Embryonic facial prominence (tissue), 1 donor: ENCODE data around the gene ASB3.
"Not testable (repeated sequence)": the region's sequence is repeated elsewhere in the genome, so short reads cannot be mapped to it uniquely, and the experiment has no call there.

ENCODE experiments used
- DNase-seq: peaks from one replicate; pipeline ENCODE4 v3.0.0-alpha.2; 2016; ENCODE audit errors: extremely low spot score

ASB3 gene, protein sequence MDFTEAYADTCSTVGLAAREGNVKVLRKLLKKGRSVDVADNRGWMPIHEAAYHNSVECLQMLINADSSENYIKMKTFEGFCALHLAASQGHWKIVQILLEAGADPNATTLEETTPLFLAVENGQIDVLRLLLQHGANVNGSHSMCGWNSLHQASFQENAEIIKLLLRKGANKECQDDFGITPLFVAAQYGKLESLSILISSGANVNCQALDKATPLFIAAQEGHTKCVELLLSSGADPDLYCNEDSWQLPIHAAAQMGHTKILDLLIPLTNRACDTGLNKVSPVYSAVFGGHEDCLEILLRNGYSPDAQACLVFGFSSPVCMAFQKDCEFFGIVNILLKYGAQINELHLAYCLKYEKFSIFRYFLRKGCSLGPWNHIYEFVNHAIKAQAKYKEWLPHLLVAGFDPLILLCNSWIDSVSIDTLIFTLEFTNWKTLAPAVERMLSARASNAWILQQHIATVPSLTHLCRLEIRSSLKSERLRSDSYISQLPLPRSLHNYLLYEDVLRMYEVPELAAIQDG

DNA sequence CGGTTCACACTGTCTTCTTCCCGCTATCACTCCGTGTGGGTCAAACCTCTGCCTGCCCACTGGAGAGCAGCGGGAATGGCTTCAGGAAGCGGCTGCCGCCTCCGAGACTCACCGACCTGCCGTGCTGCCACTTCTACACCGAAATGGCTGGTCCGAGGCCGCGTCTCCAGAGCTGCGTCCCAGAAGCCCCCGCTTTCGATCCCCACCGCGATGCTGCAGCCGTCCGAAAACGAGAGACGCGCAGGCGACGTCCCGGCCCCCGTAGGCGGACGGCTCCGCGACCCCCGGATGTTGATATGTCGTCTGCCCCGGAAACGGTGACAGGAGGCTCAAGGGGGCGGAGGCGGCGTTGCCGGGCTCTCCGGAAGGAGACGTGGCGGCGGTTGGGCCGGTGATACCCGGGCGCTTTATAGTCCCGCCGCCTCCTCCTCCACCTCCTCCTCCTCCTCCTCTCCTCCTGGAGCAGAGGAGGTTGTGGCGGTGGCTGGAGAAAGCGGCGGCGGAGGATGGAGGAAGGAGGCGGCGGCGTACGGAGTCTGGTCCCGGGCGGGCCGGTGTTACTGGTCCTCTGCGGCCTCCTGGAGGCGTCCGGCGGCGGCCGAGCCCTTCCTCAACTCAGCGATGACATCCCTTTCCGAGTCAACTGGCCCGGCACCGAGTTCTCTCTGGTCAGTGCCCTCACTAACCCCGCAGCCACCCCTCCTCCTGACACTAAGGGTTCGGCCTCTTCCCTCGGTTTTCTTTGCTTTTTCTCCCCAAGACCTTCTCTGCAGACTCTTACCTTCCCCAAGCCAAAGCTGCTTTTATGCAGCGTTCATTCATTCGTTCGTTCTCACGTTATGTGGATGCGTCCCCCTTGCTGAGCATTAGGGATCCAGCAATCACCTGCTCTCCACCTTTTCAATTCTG, at the start of gene ASB3, which contains the start of gene ERLEC1:
Gene ASB3, minus strand, starts transcription at position 249 of the 909 bp plus-strand sequence. CDS start 21,381 bp downstream, outside the sequence.
Gene ERLEC1, plus strand, starts transcription at position 340 of the 909 bp plus-strand sequence. Its CDS starts 167 bp downstream, at position 507.
- peak; percentile 86 for DNase-seq

DNA sequence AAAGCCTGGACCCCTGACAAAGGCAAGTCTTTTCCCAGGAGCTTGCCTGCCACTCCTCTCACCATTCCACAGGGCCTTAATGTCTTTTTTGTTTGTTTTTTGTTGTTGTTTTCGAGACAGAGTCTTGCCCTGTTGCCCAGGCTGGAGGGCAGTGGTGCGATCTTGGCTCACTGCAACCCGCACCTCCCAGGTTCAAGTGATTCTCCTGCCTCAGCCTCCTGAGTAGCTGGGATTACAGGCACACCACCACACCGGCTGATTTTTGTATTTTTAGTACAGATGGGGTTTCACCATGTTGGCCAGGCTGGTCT, 43.2 kb upstream of the ASB3 start:
- DNase-seq = not testable (repeated sequence)

GRCh38 chr2:53829273-53829979, 42.7 kb upstream of the ASB3 start:
- no peak for DNase-seq

DNA sequence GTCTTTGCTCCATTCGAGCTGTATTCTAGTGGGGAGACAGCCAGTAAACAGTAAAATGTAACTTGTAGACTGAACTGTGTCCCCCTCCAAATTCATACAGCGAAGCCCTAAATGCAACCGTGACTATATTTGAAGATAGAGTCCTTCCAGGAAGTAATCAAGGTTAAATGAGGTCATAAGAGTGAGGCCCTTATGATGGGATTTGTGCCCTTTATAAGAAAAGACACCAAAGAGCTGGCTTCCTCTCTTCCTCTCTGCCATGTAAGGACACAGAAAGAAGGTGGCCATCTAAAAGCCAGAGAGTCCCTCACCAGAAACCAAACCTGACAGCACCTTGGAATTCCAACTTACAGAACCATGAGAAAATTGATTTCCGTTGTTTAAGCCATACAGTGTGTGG, 41.6 kb upstream of the ASB3 start:
- DNase-seq = no peak

DNA sequence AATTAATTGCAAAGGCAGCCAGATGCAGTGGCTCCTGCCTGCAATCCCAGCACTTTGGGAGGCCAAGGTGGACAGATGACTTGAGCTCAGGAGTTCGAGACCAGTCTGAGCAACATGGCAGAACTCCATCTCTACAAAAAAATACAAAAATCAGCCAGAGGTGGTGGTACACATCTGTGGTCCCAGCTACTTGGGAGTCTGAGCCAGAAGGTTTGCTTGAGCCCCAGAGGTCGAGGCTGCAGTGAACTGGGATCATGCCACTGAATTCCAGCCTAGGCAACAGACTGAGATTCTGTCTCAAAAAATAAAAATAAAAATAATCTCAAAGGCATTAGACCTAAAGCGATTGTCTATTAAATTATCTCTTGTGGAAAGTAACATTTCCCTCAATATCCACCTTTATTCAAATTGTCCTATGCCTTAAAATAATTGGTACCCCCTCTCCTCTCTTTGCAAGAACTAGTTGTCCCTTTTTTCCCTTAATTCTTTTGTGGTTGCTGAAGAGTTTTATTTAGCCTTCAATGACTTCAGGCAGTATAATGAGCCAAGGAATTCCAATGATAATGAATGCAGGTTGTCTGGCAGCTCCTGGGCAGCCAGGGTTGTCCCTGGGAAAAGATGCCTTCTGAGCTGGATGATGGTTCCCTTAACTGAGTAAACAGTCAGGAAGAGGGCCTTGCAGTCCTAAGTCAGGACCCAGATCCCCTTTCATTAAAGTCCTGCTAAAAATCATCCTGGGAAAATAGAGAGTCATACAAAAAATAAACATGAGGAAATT, 40.8 kb upstream of the ASB3 start:
- DNase-seq = no peak

DNA sequence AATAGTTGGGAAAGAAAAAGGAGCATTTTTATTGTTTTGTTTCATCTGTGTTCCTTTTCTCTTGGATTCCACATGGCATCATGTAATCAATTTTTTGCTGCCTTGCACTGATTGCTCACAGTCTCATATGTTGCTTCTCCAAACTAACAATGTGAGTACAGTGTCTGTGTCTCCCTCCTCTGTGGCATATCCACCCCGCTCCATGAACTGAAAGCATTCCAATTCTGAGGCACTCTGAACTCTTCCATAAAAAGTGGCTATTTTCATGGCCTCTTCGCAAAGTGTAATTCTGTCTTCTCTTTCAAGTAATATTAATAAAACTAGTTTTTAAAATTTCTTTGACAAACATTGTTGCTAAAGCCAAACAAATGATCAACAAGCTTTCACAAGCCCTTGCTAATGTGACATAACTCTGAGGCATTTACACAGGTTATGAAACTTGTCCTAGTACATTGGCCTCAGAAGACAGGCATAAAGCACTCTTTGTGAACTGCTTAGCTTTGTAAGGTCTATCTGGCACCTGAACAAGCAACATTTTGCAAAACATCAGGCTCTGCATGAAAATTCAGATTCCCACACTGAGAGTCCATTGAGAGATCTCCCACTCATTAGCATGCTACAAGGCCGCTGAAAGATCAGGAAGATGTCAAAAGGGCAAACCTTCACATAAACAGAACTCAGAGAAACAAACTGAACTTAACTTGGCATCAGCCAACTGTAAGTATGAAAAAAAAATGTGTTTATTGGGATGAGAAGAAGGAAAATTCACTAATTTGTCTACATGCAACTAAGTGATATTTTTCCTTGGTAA, 40.0 kb upstream of the ASB3 start:
- DNase-seq = no peak

DNA sequence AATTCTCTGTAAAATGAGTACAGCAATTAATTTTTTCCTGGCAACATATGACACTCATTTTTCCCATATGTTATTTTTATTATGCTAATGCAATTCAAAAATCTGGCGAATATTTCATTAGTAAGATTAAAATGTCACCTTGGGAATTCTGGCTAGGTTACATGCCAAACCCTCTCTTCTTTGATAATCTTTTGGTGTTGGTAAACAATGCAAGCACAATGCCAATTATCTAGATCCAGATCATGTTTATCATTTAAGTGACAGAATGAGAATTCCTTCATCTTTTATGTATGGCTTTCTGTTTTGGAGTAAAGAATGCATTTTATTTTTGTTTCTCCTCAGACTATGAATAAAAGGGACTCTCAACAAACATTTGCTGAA, 39.3 kb upstream of the ASB3 start:
- DNase-seq = no peak

DNA sequence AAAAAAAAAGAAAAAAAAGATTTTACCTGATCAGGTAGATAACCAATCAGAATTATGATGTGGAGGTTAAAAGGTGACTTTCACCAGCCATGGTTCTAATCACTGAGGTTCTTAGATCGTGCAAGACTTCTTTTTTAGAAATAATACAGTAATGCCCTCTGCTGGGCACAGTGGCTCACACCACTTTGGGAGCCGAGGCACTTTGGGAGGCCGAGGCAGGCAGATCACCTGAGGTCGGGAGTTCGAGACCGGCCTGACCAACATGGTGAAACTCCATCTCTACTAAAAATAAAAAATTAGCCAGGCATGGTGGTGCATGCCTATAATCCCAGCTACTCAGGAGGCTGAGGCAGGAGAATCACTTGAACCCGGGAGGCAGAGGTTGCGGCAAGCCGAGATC, 36.9 kb upstream of the ASB3 start:
- DNase-seq = not testable (repeated sequence)

GRCh38 chr2:53821810-53822209, 35.1 kb upstream of the ASB3 start:
- DNase-seq = no peak

- DNase-seq = no peak
Measured at GRCh38 chr2:53820711-53821110, 34.0 kb upstream of the ASB3 start.

DNA sequence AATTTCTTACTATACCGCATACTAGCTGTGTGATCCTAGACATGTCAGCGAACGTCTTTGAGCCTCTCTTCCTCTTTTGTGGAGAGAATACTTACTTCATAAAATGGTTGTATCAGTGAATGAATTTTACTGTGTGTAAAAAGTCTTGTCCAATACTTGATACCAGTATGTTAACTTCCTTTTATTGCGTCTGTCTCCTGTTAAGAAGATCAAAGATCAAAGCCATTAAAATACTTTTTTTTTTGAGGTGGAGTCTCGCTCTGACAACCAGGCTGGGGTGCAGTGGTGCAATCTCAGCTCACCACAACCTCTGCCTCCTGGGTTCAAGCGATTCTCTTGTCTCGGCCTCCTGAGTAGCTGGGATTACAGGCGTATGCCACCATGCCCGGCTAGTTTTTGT, 33.3 kb upstream of the ASB3 start:
- no peak for DNase-seq

GRCh38 chr2:53819634-53820033, 32.9 kb upstream of the ASB3 start:
- DNase-seq = no peak

- DNase-seq = no peak
Measured at GRCh38 chr2:53818854-53819435, 32.2 kb upstream of the ASB3 start.

DNA sequence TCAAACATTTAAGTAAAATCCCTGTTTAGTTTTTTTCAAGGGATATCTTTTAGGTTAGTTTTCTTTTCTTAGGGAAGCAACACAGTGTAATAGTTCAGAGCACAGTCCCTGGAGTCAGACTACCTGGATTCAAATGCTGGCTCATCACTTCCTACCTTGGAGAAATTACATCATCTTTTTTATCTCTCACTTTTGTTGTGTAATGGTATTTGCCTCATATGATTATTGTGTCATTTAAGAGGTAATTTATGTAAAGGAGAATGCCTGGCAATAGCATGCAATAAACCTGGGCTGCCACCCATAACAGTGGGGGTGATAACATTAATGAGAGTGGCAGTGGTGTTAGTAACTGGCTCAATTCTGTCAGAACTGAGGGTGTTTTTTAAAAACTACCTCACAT, 26.4 kb upstream of the ASB3 start:
- DNase-seq = no peak

DNA sequence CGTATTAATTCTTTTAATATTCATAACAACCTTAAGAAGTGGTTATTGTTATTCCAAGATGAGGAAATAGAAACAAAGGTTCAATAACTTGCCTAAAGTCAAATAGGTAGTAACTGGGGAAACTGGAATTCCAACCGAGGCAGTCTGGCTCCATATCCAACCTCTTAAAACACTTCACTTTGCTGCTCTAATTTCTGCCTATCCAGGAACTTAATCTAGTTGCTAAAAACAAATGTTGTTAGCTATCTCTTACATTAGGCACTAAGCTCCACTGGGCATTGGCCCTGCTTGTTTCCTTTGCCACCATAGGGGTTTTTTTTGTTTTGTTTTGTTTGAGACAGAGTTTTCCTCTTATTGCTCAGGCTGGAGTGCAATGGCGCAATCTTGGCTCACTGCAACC, 24.8 kb upstream of the ASB3 start:
- DNase-seq = no peak

DNA sequence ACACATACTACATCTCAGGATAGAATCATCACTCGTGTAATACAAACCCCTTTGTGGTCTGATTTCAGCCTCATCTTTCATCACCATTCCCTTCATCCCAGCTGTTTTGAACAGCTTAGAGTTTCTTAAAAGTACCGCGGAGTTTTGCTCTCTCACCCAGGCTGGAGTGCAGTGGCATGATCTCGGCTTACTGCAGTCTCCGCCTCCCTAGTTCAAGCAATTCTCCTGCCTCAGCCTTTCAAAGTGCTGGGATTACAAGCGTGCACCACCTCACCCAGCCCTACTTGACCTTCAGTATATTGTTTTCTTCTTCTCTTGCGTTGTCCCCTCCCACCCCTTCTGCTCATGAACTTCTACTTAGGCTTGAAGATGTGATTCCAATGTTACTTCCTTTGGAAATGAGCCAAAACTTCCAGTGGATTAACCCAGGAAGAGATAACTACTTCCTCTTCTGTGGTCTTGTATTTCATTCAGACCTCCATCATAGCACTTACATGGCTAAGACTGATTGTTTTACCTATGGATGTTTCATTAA, 15.9 kb upstream of the ASB3 start:
- no peak for DNase-seq

DNA sequence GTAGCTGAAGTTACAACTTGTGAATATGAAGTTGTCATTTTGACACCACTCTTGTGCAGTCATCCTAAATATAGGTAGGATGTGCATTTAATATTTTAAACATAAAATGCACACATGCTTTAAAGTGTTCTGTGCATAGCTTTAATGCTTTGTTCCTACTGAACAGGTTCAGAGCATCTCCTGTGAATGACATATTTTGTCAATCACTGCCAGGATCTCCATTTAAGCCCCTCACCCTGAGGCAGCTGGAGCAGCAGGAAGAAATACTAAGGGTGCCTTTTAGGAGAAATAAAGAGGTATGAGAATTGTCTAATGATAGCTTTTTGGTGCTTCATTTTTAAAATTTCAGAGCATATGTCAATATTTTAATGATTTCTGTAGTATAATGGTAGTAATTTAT, 14.8 kb upstream of the ASB3 start:
- no peak for DNase-seq

DNA sequence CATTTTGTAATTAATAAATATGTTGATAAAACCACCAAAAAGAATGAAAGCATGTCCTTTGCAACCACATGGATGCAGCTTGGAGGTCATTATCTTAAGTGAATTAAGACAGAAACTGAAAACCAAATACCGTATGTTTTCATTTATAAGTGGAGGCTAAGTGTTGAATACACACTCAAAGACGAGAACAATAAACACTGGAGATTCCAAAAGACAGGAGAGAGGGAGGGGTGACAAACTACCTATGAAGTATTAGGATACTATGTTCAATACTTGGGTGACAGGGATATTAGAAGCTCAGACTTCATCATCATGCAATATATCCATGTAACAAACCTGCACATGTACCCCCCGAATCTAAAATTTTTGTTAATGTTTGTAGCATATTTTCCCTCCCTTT, 7.1 kb upstream of the ASB3 start:
- DNase-seq = no peak

DNA sequence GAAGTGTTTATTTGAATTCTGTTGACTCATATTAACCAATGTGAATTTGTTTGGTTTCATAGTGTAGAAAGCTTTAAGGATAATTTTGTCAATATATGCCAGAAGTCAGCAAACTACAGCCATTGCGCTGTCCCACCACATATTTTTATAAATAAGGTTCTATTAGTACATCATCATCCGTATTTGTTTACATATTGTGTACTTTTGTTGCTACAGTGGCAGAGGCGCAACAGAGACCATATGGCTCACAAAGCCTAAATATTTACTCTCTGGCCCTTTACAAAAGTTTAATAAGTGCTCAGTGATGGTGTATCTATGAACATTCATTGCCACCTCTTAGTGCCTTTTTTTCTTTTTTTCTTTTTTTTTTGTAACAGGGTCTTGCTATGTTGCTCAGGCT, 6.5 kb upstream of the ASB3 start:
- no peak for DNase-seq
